Measurements from ENCODE around the gene TPST1. TPM values are rescaled to one million over a fixed set of nuclear protein-coding genes. Genes with fewer than 3 reads are reported as not detected.
A peak's percentile ranks its signal among the peaks of the same experiment; 100 is the strongest.

The TPST1 gene
- total RNA-seq, 4 donors from 2014 or later, result 21.0 to 97.0 (median 34.8) TPM

GRCh38 chr7:66207540-66207939 lies 2.4 kb downstream of the TPST1 start:
- no peak for DNase-seq
- Histone ChIP-seq H3K9me3 (no peaks in the 10 kb centered on the region), H3K36me3 (no peaks in the 10 kb centered on the region), H3K27ac (peak overlapping the region; percentile 69 to 76), H3K4me3 (no peak overlapping the region), H3K27me3 (no peaks in the 10 kb centered on the region), H3K4me1 (peaks cover 0 to 1% of the 10 kb centered on the region in 2 donors)
- intact Hi-C loops (cut with DNase I; ENCODE audit: low total_unique reads), result loop anchor here (10.0 kb wide), 1 partner anchor 63 kb away; no protein-coding TSS in a partner anchor
- TF ChIP-seq POLR2A (IDR thresholded peaks at IDR 0.05), result no peak
- TF ChIP-seq, protein P1, sequence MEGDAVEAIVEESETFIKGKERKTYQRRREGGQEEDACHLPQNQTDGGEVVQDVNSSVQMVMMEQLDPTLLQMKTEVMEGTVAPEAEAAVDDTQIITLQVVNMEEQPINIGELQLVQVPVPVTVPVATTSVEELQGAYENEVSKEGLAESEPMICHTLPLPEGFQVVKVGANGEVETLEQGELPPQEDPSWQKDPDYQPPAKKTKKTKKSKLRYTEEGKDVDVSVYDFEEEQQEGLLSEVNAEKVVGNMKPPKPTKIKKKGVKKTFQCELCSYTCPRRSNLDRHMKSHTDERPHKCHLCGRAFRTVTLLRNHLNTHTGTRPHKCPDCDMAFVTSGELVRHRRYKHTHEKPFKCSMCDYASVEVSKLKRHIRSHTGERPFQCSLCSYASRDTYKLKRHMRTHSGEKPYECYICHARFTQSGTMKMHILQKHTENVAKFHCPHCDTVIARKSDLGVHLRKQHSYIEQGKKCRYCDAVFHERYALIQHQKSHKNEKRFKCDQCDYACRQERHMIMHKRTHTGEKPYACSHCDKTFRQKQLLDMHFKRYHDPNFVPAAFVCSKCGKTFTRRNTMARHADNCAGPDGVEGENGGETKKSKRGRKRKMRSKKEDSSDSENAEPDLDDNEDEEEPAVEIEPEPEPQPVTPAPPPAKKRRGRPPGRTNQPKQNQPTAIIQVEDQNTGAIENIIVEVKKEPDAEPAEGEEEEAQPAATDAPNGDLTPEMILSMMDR (IDR thresholded peaks at IDR 0.05), result no peak

- Histone ChIP-seq H3K4me1 (peaks cover 0 to 6% of the 10 kb centered on the region in 2 donors), H3K36me3 (no peaks in the 10 kb centered on the region), H3K27me3 (no peaks in the 10 kb centered on the region), H3K27ac (peak overlapping the region; percentile 59 to 62), H3K4me3 (no peak overlapping the region), H3K9me3 (no peaks in the 10 kb centered on the region)
- intact Hi-C loops (cut with DNase I; ENCODE audit: low total_unique reads), result no loop called here
- TF ChIP-seq, protein P1 (IDR thresholded peaks at IDR 0.05), result no peak
- TF ChIP-seq POLR2A (IDR thresholded peaks at IDR 0.05), result no peak
- DNase-seq, result peak in 1 of 2 donors; percentile 29
Measured at GRCh38 chr7:66211429-66211828, 6.3 kb downstream of the TPST1 start.

GRCh38 chr7:66213637-66214036 lies 8.5 kb downstream of the TPST1 start:
- peaks cover 0 to 6% of the 10 kb centered on the region in 2 donors for H3K4me1 ChIP-seq
- no peak overlapping the region for H3K4me3 ChIP-seq
- no peaks in the 10 kb centered on the region for H3K27me3 ChIP-seq
- no peaks in the 10 kb centered on the region for H3K9me3 ChIP-seq
- TF ChIP-seq, protein P1 (IDR thresholded peaks at IDR 0.05), result no peak
- TF ChIP-seq POLR2A (IDR thresholded peaks at IDR 0.05), result no peak
- H3K27ac ChIP-seq, result no peak overlapping the region
- intact Hi-C loops (cut with DNase I; ENCODE audit: low total_unique reads), result no loop called here
- no peak for DNase-seq
- no peaks in the 10 kb centered on the region for H3K36me3 ChIP-seq

GRCh38 chr7:66216687-66217086 lies 11.6 kb downstream of the TPST1 start:
- H3K9me3 ChIP-seq, result no peaks in the 10 kb centered on the region
- no peaks in the 10 kb centered on the region for H3K27me3 ChIP-seq
- TF ChIP-seq, protein P1 (IDR thresholded peaks at IDR 0.05), result no peak
- TF ChIP-seq POLR2A (IDR thresholded peaks at IDR 0.05), result no peak
- intact Hi-C loops (cut with DNase I; ENCODE audit: low total_unique reads), result no loop called here
- no peak for DNase-seq
- no peaks in the 10 kb centered on the region for H3K36me3 ChIP-seq
- no peak overlapping the region for H3K4me3 ChIP-seq
- no peak overlapping the region for H3K27ac ChIP-seq
- H3K4me1 ChIP-seq, result peaks cover 0 to 10% of the 10 kb centered on the region in 2 donors

DNA sequence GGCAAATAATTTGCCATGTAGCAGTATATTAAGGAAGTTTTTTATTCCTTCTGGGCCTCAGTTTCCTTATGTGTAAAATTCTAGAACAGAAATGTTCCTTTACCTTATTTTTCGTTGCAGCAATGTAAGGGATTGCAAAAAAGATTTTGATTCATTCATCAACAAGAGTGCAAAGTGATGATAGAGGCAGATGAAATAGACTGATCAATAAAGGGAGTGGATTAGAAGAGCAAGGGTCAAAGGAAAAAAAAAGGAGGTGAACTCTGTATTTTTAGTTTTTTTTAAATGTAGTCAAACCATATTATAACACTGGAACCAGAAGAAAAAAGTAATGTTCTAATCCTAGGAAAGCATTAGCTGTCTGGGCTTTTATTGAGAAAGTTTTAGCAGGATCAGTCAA lies 14.7 kb downstream of the TPST1 start:
- no peaks in the 10 kb centered on the region for H3K27me3 ChIP-seq
- H3K27ac ChIP-seq, result no peak overlapping the region
- intact Hi-C loops (cut with DNase I; ENCODE audit: low total_unique reads), result no loop called here
- no peak overlapping the region for H3K4me3 ChIP-seq
- H3K36me3 ChIP-seq, result no peaks in the 10 kb centered on the region
- H3K9me3 ChIP-seq, result no peaks in the 10 kb centered on the region
- DNase-seq, result no peak
- H3K4me1 ChIP-seq, result peaks cover 0 to 4% of the 10 kb centered on the region in 2 donors
- no peak for TF ChIP-seq POLR2A (IDR thresholded peaks at IDR 0.05)
- TF ChIP-seq, protein P1 (IDR thresholded peaks at IDR 0.05), result no peak
